ENCODE measurements around the gene CORO6. TPM values are rescaled to one million over a fixed set of nuclear protein-coding genes. Genes with fewer than 3 reads are reported as not detected.

Gene CORO6
- total RNA-seq, 4 donors from 2014 or later = 1.4 to 13.7 (median 6.6) TPM

GRCh38 chr17:29593591-29594518 lies 28.9 kb downstream of the CORO6 start:
- WGBS = 21% methylated on average over 11 of the region's 64 CpGs
- TF ChIP-seq, protein P1, sequence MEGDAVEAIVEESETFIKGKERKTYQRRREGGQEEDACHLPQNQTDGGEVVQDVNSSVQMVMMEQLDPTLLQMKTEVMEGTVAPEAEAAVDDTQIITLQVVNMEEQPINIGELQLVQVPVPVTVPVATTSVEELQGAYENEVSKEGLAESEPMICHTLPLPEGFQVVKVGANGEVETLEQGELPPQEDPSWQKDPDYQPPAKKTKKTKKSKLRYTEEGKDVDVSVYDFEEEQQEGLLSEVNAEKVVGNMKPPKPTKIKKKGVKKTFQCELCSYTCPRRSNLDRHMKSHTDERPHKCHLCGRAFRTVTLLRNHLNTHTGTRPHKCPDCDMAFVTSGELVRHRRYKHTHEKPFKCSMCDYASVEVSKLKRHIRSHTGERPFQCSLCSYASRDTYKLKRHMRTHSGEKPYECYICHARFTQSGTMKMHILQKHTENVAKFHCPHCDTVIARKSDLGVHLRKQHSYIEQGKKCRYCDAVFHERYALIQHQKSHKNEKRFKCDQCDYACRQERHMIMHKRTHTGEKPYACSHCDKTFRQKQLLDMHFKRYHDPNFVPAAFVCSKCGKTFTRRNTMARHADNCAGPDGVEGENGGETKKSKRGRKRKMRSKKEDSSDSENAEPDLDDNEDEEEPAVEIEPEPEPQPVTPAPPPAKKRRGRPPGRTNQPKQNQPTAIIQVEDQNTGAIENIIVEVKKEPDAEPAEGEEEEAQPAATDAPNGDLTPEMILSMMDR (IDR thresholded peaks at IDR 0.05) = peak in 1 of 2 donors; percentile 18
- no peak for TF ChIP-seq POLR2AphosphoS5 (IDR thresholded peaks at IDR 0.05)
- TF ChIP-seq POLR2A (IDR thresholded peaks at IDR 0.05) = no peak
- TF ChIP-seq EP300 (IDR thresholded peaks at IDR 0.05) = no peak
- Histone ChIP-seq H3K27me3 (no peaks in the 10 kb centered on the region), H3K36me3 (no peaks in the 10 kb centered on the region), H3K9me3 (no peaks in the 10 kb centered on the region), H3K4me1 (peaks cover 71% of the 10 kb centered on the region), H3K27ac (no peak overlapping the region), H3K4me3 (peak overlapping the region; percentile 56)
- no peak for DNase-seq (ENCODE audit: low spot score in 2 of 2)

DNA sequence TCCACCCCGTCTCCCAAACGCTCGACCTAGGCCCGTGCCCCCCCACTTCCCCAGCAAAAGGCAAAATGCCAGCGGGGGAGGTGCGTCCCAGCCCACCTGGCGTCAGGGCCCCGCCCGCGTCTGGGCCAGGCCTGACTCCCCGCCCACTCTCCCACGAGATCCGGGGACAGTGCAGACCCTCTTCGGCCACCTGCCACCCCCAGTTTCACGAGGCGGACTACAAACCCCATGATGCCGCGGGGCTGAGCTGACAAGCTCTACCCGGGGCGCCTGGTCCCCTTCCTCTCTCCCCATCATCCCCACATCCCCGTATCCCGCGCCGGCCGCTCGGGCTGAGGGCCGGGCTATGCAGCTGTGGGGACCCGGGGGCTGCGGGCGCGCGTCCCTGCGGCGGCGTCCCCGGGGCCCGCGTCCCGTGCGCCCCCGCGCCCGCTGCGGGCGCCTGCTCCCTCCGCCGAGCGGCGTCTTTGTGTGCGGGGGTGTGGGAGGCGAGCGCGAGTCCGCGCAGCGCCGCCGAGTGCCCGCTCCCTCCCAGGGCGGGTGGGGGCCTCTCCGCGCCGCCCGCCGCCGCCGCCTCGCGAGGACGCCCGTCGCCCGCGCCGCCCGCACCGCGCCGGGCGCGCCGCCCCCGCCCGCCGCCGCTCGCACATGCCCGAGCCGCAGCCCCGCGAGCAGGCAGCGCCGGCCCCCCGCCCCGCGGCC lies 29.7 kb downstream of the CORO6 start, which contains the start of gene ANKRD13B:
TSS of gene ANKRD13B (plus strand) at position 283 of the 702 bp plus-strand sequence. CDS start 490 bp downstream, outside the sequence.
- H3K4me3 ChIP-seq = peak within 1 kb of the TSS; percentile 88
- 0% methylated on average over 1 of the region's 96 CpGs for WGBS
- no peak for DNase-seq (ENCODE audit: low spot score in 2 of 2)
- no peaks in the 10 kb centered on the region for H3K9me3 ChIP-seq
- H3K27me3 ChIP-seq = no peaks in the 10 kb centered on the region
- H3K36me3 ChIP-seq = no peaks in the 10 kb centered on the region
- TF ChIP-seq POLR2AphosphoS5 (IDR thresholded peaks at IDR 0.05) (no peak), POLR2A (IDR thresholded peaks at IDR 0.05) (no peak), EP300 (IDR thresholded peaks at IDR 0.05) (no peak)
- TF ChIP-seq, protein P1 (IDR thresholded peaks at IDR 0.05) = no peak
- peaks cover 79% of the 10 kb centered on the region for H3K4me1 ChIP-seq
- H3K27ac ChIP-seq = peak within 1 kb of the TSS; percentile 86

DNA sequence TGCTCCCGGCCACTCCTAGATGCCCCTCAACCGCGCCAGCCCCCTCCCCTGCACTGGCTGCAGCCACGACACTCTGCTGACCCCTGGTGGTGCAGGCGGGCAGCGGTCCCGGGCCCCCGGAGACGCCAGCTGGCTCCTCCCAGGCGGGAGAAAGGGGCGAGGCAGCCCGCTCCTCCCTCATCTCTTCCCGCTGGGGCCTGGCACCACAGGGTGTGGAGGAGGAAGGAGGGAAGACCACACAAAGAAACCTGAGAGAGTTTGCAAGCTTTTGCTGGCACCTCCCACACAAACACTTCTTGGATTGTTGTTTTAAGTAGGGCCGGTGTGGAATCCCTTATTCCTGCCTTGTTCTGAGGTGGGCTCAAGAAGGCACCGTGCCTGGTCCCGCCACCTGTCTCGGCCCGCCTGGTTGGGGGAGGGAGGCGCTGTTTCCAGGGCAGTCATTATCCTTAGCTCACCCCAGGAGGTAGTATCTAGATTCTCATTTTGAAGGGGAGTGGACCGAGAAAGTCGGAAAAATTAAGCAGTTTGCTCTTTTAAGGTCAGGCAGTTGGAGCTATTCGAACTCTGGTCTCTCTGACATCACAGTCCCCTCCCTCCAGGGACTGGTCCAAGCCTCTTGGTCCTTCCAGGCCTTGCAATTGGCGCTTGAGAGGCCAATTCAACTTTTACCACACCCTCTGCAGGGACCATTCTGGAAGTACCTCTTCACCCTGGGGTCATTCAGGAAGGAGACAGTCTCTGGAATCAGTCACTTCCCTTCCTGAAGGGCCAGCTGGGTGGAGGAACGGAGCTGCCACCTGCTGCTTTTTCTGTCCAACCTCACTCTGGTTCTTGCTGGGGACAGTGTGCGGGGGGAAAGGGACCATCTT lies 30.7 kb downstream of the CORO6 start:
- 7% methylated on average over 23 of the region's 25 CpGs for WGBS
- Histone ChIP-seq H3K36me3 (no peaks in the 10 kb centered on the region), H3K4me1 (peaks cover 82% of the 10 kb centered on the region), H3K27ac (peak overlapping the region; percentile 86), H3K27me3 (no peaks in the 10 kb centered on the region), H3K9me3 (no peaks in the 10 kb centered on the region), H3K4me3 (peak overlapping the region; percentile 88)
- no peak for TF ChIP-seq POLR2AphosphoS5 (IDR thresholded peaks at IDR 0.05)
- TF ChIP-seq, protein P1 (IDR thresholded peaks at IDR 0.05) = peak; percentile 74 to 95
- peak in 1 of 2 donors; percentile 91 for DNase-seq (ENCODE audit: low spot score in 2 of 2)

- H3K36me3 ChIP-seq = no peaks in the 10 kb centered on the region
- peaks cover 84% of the 10 kb centered on the region for H3K4me1 ChIP-seq
- no peaks in the 10 kb centered on the region for H3K9me3 ChIP-seq
- H3K4me3 ChIP-seq = peak overlapping the region; percentile 88
- WGBS = 0% methylated on average over 6 of the region's 31 CpGs
- no peaks in the 10 kb centered on the region for H3K27me3 ChIP-seq
- DNase-seq (ENCODE audit: low spot score in 2 of 2) = no peak
- H3K27ac ChIP-seq = peak overlapping the region; percentile 86
- TF ChIP-seq, protein P1 (IDR thresholded peaks at IDR 0.05) = no peak
- TF ChIP-seq EP300 (IDR thresholded peaks at IDR 0.05) = no peak
- TF ChIP-seq POLR2AphosphoS5 (IDR thresholded peaks at IDR 0.05) = no peak
- no peak for TF ChIP-seq POLR2A (IDR thresholded peaks at IDR 0.05)
Measured at GRCh38 chr17:29591146-29591736, 31.5 kb downstream of the CORO6 start.
